ENCODE measurements around the gene SOX5. TPM values are rescaled to one million over a fixed set of nuclear protein-coding genes. Genes with fewer than 3 reads are reported as not detected.
"Not testable (repeated sequence)": the region's sequence is repeated elsewhere in the genome, so short reads cannot be mapped to it uniquely, and the experiment has no call there.

Gene SOX5
- total and polyA plus RNA-seq, 8 donors, result 10.0 to 39.9 (median 33.0) TPM

DNA sequence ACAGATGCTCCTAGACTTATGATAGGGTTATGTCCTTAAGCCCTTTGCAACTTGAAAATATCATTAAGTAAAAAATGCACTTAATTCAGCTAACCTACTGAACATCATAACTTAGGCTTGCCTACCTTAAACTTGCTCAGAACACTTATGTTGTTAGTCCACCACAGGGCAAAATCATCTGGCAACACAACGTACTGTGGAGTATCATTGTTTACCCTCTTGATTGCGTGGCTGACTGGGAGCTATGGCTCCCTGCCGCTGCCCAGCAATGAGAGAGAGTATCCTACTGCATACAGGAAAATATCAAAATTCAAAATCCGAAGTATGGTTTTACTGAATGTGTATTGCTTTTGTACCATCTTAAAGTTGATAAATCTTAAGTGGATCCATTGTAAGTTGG, 105.5 kb downstream of the SOX5 start:
- Histone ChIP-seq H3K27ac (no peak overlapping the region), H3K4me1 (no peaks in the 10 kb centered on the region), H3K4me3 (no peak overlapping the region), H3K27me3 (no peaks in the 10 kb centered on the region), H3K9me3 (no peaks in the 10 kb centered on the region), H3K36me3 (no peaks in the 10 kb centered on the region)
- ATAC-seq (no peak), DNase-seq (peak in 1 of 4 donors; percentile 5)
- TF ChIP-seq, protein P1, sequence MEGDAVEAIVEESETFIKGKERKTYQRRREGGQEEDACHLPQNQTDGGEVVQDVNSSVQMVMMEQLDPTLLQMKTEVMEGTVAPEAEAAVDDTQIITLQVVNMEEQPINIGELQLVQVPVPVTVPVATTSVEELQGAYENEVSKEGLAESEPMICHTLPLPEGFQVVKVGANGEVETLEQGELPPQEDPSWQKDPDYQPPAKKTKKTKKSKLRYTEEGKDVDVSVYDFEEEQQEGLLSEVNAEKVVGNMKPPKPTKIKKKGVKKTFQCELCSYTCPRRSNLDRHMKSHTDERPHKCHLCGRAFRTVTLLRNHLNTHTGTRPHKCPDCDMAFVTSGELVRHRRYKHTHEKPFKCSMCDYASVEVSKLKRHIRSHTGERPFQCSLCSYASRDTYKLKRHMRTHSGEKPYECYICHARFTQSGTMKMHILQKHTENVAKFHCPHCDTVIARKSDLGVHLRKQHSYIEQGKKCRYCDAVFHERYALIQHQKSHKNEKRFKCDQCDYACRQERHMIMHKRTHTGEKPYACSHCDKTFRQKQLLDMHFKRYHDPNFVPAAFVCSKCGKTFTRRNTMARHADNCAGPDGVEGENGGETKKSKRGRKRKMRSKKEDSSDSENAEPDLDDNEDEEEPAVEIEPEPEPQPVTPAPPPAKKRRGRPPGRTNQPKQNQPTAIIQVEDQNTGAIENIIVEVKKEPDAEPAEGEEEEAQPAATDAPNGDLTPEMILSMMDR (IDR thresholded peaks at IDR 0.05), result no peak
- intact Hi-C loops (cut with DNase I), result no loop called here

DNA sequence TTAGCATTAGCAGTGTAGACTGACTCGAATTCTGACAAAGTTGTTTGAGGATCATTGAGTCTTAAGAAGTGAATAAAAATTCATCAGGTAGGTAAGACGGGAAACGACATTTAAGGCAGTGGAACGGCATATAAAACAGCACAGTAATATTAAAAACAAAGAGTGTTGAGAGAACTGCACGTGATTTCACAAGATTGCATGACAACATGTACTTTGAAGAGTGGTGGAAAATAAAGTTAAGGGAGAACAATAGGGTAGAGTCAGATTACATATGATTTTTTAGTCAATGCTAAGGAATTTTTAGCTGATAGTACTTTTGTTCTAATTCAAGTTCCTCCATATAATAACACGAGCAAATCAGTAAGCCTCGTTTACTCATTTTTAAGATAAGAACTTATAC, 115.4 kb downstream of the SOX5 start:
- H3K9me3 ChIP-seq, result no peaks in the 10 kb centered on the region
- H3K4me1 ChIP-seq, result no peaks in the 10 kb centered on the region
- H3K27me3 ChIP-seq, result no peaks in the 10 kb centered on the region
- TF ChIP-seq, protein P1 (IDR thresholded peaks at IDR 0.05), result no peak
- no peaks in the 10 kb centered on the region for H3K36me3 ChIP-seq
- no peak for ATAC-seq
- intact Hi-C loops (cut with DNase I), result no loop called here
- no peak for DNase-seq
- H3K4me3 ChIP-seq, result no peak overlapping the region
- no peak overlapping the region for H3K27ac ChIP-seq

DNA sequence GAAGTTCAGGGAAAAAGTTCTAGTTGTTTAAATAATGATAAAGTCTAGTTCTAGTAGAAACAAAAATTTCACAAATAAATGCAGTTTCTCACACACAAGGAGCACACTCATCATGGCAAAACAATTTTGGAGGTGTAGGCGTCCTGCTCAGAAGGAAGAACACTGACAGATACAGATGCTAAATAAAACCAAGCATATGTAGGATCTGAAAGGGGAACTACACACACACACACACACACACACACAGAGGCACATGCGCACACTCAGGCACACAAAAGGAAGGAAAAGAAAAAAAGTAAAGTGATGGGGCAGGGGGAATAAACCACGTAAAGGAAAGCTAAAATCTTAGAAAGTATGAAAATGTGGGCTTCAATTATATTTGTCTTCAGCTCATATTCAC, 117.7 kb downstream of the SOX5 start:
- DNase-seq, result no peak
- Histone ChIP-seq H3K4me1 (no peaks in the 10 kb centered on the region), H3K9me3 (no peaks in the 10 kb centered on the region), H3K27ac (no peak overlapping the region), H3K36me3 (no peaks in the 10 kb centered on the region), H3K27me3 (no peaks in the 10 kb centered on the region), H3K4me3 (no peak overlapping the region)
- TF ChIP-seq, protein P1 (IDR thresholded peaks at IDR 0.05), result no peak
- intact Hi-C loops (cut with DNase I), result no loop called here
- ATAC-seq, result no peak

DNA sequence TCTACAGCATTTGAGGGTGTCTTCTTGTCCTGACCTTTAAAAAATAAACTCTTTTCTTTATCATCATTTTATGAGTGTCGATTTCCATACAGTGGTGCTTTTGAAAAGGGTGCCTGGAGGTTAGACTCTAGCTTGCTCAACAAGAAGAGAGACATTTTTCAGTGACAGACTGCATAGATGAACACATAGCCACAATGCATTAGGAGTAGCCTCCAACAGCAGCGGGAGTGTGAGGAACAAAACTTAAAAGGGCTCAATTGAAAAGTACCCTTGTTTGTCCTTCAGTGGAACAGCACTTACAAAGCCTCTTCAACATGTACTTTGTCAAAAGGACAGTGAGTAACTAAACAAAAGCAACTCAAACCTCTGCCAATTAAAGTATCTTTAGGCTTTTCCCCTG, 119.3 kb downstream of the SOX5 start:
- H3K9me3 ChIP-seq, result no peaks in the 10 kb centered on the region
- H3K4me3 ChIP-seq, result no peak overlapping the region
- DNase-seq (no peak), ATAC-seq (peak; percentile 46)
- H3K27me3 ChIP-seq, result no peaks in the 10 kb centered on the region
- H3K36me3 ChIP-seq, result no peaks in the 10 kb centered on the region
- TF ChIP-seq, protein P1 (IDR thresholded peaks at IDR 0.05), result no peak
- intact Hi-C loops (cut with DNase I), result no loop called here
- no peak overlapping the region for H3K27ac ChIP-seq
- no peaks in the 10 kb centered on the region for H3K4me1 ChIP-seq

DNA sequence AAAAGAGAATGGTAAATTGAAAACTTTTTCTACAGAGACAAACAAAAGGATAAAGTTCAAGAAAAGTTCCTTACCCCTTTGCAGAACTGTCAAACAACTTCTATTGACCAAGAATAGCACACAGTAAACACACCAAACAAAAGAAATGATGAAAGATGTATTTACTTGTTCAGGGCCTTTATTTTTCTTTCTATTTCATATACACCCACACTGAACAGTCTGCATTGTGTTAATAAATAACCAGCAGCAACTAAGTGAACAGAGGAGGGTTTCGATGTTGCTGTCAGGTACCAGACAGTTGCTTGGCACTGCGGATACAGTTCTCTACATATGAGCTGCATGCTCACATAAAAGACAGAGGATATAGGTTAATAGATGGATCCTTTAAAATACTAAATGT, 122.1 kb downstream of the SOX5 start:
- DNase-seq, result no peak
- Histone ChIP-seq H3K4me3 (no peak overlapping the region), H3K36me3 (no peaks in the 10 kb centered on the region), H3K4me1 (no peaks in the 10 kb centered on the region), H3K27ac (no peak overlapping the region), H3K9me3 (no peaks in the 10 kb centered on the region), H3K27me3 (no peaks in the 10 kb centered on the region)
- TF ChIP-seq, protein P1 (IDR thresholded peaks at IDR 0.05), result no peak
- intact Hi-C loops (cut with DNase I), result no loop called here
- no peak for ATAC-seq

DNA sequence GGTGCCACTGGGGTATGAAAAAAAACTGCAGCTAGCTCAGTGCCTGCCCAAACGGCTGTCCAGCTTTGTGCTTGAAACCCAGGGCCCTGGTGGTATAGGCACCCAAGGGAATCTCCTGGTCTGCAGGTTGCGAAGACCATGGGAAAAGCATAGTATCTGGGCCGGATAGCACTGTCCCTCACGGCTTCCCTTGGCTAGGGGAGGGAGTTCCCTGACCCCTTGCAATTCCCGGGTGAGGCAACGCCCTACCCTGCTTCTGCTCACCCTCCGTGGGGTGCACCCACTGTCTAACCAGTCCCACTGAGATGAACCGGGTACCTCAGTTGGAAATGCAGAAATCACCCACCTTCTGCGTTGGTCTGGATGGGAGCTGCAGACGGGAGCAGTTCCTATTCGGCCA, 124.3 kb downstream of the SOX5 start:
- H3K36me3 ChIP-seq; H3K27ac ChIP-seq; H3K9me3 ChIP-seq; ATAC-seq; H3K4me3 ChIP-seq; H3K27me3 ChIP-seq; H3K4me1 ChIP-seq; intact Hi-C loops (cut with DNase I): not testable (repeated sequence)
- peak in 1 of 4 donors; percentile 19 for DNase-seq

Measured in left lung (tissue), 10 donors.